ENCODE measurements around the gene PRPF6.

Gene PRPF6

DNA sequence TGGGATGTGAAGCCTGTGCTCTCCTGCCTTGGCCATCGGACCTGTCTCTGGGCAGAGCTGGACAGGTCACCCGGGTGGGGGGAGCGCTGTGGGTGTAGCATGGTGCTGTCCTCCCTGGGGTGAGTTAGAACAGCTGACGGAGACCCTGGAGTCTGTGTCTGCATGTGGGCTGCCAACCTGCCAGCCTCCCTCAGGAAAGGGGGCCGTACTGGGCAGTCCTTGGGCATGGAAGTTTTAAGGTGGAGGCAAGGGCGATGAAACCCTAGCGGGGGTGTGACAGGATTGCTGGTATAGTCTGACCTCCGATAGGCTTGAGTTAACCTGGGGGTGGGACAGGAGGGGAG is 66.1 kb downstream of the PRPF6 start:
- ATAC-seq, result no peak
- TF ChIP-seq OSR1 (CRISPR knock-in tag; IDR thresholded peaks at IDR 0.05), result no peak
- TF ChIP-seq, protein P1, sequence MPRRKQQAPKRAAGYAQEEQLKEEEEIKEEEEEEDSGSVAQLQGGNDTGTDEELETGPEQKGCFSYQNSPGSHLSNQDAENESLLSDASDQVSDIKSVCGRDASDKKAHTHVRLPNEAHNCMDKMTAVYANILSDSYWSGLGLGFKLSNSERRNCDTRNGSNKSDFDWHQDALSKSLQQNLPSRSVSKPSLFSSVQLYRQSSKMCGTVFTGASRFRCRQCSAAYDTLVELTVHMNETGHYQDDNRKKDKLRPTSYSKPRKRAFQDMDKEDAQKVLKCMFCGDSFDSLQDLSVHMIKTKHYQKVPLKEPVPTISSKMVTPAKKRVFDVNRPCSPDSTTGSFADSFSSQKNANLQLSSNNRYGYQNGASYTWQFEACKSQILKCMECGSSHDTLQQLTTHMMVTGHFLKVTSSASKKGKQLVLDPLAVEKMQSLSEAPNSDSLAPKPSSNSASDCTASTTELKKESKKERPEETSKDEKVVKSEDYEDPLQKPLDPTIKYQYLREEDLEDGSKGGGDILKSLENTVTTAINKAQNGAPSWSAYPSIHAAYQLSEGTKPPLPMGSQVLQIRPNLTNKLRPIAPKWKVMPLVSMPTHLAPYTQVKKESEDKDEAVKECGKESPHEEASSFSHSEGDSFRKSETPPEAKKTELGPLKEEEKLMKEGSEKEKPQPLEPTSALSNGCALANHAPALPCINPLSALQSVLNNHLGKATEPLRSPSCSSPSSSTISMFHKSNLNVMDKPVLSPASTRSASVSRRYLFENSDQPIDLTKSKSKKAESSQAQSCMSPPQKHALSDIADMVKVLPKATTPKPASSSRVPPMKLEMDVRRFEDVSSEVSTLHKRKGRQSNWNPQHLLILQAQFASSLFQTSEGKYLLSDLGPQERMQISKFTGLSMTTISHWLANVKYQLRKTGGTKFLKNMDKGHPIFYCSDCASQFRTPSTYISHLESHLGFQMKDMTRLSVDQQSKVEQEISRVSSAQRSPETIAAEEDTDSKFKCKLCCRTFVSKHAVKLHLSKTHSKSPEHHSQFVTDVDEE (CRISPR knock-in tag; IDR thresholded peaks at IDR 0.05), result no peak
- TF ChIP-seq BACH2 (CRISPR knock-in tag; IDR thresholded peaks at IDR 0.05; ENCODE audit: borderline replicate concordance), result no peak
- TF ChIP-seq, protein P2, sequence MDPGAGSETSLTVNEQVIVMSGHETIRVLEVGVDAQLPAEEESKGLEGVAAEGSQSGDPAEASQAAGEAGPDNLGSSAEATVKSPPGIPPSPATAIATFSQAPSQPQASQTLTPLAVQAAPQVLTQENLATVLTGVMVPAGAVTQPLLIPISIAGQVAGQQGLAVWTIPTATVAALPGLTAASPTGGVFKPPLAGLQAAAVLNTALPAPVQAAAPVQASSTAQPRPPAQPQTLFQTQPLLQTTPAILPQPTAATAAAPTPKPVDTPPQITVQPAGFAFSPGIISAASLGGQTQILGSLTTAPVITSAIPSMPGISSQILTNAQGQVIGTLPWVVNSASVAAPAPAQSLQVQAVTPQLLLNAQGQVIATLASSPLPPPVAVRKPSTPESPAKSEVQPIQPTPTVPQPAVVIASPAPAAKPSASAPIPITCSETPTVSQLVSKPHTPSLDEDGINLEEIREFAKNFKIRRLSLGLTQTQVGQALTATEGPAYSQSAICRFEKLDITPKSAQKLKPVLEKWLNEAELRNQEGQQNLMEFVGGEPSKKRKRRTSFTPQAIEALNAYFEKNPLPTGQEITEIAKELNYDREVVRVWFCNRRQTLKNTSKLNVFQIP (CRISPR knock-in tag; IDR thresholded peaks at IDR 0.05; ENCODE audit: borderline replicate concordance, low read depth), result no peak

DNA sequence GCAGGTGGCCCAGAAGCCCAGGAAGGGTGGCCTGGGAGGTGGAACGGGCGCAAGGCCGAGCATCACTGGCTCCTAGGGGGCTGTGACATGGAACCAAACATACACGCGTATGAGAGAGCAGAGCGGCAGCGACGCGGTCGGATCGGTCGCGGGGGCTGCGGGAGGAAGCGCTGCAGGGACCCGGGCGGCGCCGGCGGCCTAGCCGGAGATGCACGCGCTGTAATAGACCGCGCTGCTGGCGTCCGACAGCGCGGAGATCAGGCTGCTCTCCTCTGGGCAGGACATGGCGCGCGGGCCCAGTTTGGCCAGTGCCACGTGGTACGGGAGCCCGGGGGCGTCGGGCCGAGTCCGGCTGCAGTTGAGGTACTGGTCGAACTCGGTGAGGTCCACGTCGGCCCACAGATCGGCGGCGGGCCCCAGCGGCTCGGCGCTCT is 67.1 kb downstream of the PRPF6 start:
- TF ChIP-seq BACH2 (CRISPR knock-in tag; IDR thresholded peaks at IDR 0.05; ENCODE audit: borderline replicate concordance), result no peak
- no peak for TF ChIP-seq ZNF565 (CRISPR knock-in tag; conservative IDR thresholded peaks at IDR 0.05; ENCODE audit: low read depth)
- TF ChIP-seq CSDC2 (CRISPR knock-in tag; IDR thresholded peaks at IDR 0.05), result no peak
- no peak for TF ChIP-seq ZC3H10 (CRISPR knock-in tag; IDR thresholded peaks at IDR 0.05)
- TF ChIP-seq ZFP3 (CRISPR knock-in tag; IDR thresholded peaks at IDR 0.05), result no peak
- TF ChIP-seq, protein P1 (CRISPR knock-in tag; IDR thresholded peaks at IDR 0.05), result no peak
- TF ChIP-seq ZNF8 (CRISPR knock-in tag; IDR thresholded peaks at IDR 0.05), result no peak
- TF ChIP-seq ARNTL (CRISPR knock-in tag; IDR thresholded peaks at IDR 0.05; ENCODE audit: borderline replicate concordance, low read depth), result no peak
- TF ChIP-seq ZFP30 (CRISPR knock-in tag; IDR thresholded peaks at IDR 0.05), result no peak
- TF ChIP-seq PPARA (CRISPR knock-in tag; IDR thresholded peaks at IDR 0.05; ENCODE audit: borderline replicate concordance), result no peak
- no peak for TF ChIP-seq TCF4 (CRISPR knock-in tag; IDR thresholded peaks at IDR 0.05; ENCODE audit: borderline replicate concordance)
- no peak for TF ChIP-seq RARB (CRISPR knock-in tag; IDR thresholded peaks at IDR 0.05)
- TF ChIP-seq, protein P2 (CRISPR knock-in tag; IDR thresholded peaks at IDR 0.05; ENCODE audit: borderline replicate concordance, low read depth), result no peak
- no peak for TF ChIP-seq OSR1 (CRISPR knock-in tag; IDR thresholded peaks at IDR 0.05)
- TF ChIP-seq, protein P3, sequence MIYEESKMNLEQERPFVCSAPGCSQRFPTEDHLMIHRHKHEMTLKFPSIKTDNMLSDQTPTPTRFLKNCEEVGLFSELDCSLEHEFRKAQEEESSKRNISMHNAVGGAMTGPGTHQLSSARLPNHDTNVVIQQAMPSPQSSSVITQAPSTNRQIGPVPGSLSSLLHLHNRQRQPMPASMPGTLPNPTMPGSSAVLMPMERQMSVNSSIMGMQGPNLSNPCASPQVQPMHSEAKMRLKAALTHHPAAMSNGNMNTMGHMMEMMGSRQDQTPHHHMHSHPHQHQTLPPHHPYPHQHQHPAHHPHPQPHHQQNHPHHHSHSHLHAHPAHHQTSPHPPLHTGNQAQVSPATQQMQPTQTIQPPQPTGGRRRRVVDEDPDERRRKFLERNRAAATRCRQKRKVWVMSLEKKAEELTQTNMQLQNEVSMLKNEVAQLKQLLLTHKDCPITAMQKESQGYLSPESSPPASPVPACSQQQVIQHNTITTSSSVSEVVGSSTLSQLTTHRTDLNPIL (CRISPR knock-in tag; IDR thresholded peaks at IDR 0.05; ENCODE audit: low read depth), result no peak
- no peak for ATAC-seq

DNA sequence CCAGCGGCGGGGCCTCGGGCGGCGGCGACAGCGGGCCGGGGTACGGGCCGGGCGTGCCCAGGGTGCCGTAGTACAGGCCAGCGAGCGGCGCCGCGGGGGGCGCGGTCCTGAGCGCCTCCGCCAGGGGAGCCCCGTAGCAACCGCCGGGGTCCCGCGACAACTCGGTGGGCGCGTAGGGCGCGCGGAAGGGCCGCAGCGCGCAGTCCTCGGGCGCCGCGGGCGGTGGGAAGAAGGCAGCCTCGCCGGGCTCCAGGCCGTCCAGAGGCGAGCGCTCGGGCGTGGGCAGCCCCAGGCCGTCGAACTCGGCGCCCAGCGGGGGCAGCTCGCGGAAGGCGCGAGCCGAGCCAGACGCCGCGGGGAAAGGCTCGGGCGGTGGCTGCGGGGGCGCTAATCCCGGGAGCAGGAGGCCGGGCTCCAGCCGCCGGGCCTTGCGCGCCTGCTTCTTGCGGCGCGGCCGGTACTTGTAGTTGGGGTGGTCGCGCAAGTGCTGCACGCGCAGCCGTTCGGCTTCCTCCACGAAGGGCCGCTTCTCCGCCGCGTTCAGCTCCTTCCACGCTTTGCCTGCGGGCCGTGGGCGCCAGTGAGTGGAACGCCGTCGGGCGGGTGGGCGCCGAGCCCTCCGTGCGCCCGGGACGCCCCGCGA is 67.6 kb downstream of the PRPF6 start:
- ATAC-seq, result no peak
- no peak for TF ChIP-seq ESRRG (CRISPR knock-in tag; IDR thresholded peaks at IDR 0.05)
- no peak for TF ChIP-seq ZNF70 (CRISPR knock-in tag; IDR thresholded peaks at IDR 0.05)
- TF ChIP-seq RARB (CRISPR knock-in tag; IDR thresholded peaks at IDR 0.05), result no peak
- no peak for TF ChIP-seq ISL1 (CRISPR knock-in tag; IDR thresholded peaks at IDR 0.05)
- no peak for TF ChIP-seq ZNF8 (CRISPR knock-in tag; IDR thresholded peaks at IDR 0.05)
- TF ChIP-seq, protein P4, sequence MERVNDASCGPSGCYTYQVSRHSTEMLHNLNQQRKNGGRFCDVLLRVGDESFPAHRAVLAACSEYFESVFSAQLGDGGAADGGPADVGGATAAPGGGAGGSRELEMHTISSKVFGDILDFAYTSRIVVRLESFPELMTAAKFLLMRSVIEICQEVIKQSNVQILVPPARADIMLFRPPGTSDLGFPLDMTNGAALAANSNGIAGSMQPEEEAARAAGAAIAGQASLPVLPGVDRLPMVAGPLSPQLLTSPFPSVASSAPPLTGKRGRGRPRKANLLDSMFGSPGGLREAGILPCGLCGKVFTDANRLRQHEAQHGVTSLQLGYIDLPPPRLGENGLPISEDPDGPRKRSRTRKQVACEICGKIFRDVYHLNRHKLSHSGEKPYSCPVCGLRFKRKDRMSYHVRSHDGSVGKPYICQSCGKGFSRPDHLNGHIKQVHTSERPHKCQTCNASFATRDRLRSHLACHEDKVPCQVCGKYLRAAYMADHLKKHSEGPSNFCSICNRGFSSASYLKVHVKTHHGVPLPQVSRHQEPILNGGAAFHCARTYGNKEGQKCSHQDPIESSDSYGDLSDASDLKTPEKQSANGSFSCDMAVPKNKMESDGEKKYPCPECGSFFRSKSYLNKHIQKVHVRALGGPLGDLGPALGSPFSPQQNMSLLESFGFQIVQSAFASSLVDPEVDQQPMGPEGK (CRISPR knock-in tag; IDR thresholded peaks at IDR 0.05; ENCODE audit: borderline replicate concordance), result no peak
- no peak for TF ChIP-seq SNAI2 (CRISPR knock-in tag; IDR thresholded peaks at IDR 0.05)
- TF ChIP-seq ZFP30 (CRISPR knock-in tag; IDR thresholded peaks at IDR 0.05), result no peak
- no peak for TF ChIP-seq PPARA (CRISPR knock-in tag; IDR thresholded peaks at IDR 0.05; ENCODE audit: borderline replicate concordance)
- TF ChIP-seq, protein P1 (CRISPR knock-in tag; IDR thresholded peaks at IDR 0.05), result no peak
- no peak for TF ChIP-seq OSR1 (CRISPR knock-in tag; IDR thresholded peaks at IDR 0.05)
- TF ChIP-seq ZNF565 (CRISPR knock-in tag; conservative IDR thresholded peaks at IDR 0.05; ENCODE audit: low read depth), result no peak
- TF ChIP-seq GLIS3 (CRISPR knock-in tag; IDR thresholded peaks at IDR 0.05), result no peak

Measured in SK-N-SH treated with all-trans-retinoic acid at 6 μM for 48 hours (cell line).